Activated CD4-positive, alpha-beta T cell treated with anti-CD3 and anti-CD28 coated beads for 4 hours (primary cell): ENCODE data around the gene SYT7.
"Not testable (repeated sequence)": the region's sequence is repeated elsewhere in the genome, so short reads cannot be mapped to it uniquely, and the experiment has no call there.

Experiments
- DNase-seq, 2 donors: peaks; one replicate each; pipeline ENCODE4 v3.0.0-alpha.2; 2020

The SYT7 gene, protein sequence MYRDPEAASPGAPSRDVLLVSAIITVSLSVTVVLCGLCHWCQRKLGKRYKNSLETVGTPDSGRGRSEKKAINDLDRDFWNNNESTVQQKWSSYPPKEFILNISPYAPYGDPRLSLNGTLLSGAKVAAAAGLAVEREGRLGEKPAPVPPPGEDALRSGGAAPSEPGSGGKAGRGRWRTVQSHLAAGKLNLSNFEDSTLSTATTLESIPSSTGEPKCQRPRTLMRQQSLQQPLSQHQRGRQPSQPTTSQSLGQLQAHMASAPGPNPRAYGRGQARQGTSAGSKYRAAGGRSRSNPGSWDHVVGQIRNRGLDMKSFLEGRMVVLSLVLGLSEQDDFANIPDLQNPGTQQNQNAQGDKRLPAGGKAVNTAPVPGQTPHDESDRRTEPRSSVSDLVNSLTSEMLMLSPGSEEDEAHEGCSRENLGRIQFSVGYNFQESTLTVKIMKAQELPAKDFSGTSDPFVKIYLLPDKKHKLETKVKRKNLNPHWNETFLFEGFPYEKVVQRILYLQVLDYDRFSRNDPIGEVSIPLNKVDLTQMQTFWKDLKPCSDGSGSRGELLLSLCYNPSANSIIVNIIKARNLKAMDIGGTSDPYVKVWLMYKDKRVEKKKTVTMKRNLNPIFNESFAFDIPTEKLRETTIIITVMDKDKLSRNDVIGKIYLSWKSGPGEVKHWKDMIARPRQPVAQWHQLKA

GRCh38 chr11:61581030-61581928, at the start of gene SYT7:
TSS of gene SYT7 (minus strand) at chr11:61581076. CDS start at chr11:61580820, 256 bp downstream.
- DNase-seq = peak; percentile 90 to 96

DNA sequence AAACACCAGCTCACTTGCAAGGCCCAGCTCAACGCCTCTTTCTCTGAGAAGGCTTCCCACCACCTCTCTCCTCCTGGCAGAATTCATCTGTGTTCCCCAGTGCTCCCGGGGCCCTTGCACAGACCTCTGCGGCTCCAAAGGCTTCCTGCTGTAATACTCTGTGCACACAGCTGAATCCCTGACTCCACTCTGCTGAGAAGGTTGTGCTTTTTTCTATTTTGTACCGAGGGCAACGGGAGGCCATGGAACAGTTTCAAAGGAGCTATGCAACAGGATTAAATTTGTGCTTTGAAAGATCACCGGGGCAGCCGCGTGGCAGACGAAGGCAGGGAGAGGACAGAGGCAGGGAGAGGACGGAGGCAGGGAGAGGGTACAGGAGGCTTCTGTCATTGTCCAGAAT, 49.2 kb upstream of the SYT7 start:
- DNase-seq = no peak

GRCh38 chr11:61629082-61629833, 48.4 kb upstream of the SYT7 start:
- DNase-seq = no peak

DNA sequence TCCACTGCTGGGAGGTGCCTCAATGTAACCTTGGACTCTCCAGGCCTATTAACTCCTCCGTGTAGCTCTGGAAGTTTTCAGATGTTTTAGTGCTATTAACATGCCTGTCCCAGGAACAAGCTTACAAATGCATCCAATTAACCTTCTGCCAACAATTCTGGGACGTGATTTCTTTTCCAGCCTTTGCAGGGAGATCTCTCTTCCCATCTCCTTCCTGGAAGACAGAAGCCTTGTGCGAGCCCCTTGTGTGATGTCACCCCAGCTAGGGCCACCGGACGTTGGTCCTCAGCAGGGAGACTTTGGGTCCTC, 47.7 kb upstream of the SYT7 start:
- DNase-seq = no peak

DNA sequence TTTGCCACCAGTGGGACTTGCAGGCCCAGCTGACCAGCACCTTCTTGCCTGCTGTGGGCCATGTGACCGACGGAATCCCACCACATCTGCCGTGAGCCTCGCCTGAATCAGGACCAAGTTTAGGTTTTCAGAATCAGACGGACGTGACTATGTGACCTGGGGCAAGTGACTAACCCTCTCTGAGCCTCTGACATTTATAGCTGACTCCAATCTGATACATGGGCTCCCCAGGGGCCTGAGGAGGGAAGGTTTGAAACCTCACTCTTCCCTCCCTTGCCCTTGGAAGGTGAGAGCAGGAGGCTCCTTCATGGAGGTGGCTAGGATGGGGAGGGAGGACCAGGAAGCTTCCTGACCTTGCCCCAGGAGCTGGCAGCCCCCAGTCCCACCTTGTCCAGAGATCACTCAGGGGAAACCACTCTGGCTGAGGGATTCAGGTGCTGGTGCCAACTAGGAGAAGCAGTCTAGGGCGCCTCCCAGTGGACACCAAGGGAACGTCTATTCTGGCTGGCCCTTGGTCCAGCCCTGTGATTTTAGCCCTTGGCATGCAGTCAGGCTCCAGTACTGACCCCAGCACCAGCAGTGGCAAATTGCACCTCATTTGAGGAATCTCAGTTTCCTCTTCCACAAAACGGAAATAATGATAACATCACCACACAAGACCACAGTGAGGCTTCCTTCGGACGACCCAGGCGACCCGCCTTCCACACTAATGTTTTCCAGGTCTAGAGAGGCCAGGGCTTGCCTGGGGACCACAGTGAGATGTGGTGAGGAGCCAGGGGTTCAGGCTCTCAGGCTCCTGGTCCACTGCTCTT, 47.2 kb upstream of the SYT7 start:
- DNase-seq = peak; percentile 16 to 22

- DNase-seq = no peak
Measured at GRCh38 chr11:61626580-61627380, 45.9 kb upstream of the SYT7 start.

DNA sequence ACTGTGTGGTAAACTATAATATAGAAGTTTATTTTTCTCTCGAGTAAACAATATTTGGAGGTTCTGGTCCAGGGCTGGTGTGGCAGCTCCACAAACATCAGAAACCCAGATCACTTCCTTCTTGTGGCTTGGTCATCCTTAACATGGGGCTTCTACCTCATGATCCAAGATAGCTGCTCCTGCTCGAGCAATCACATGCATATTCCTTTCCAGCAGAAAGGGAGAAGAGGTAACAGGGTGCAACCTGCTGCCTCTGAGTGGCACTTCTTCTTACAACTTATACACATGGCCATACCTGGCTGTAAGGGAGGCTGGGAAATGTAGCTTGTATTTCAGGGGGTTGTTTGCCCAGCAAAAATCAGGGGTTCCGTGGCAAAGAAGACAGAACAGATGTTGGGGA, 44.6 kb upstream of the SYT7 start:
- DNase-seq = no peak

- DNase-seq = no peak
Measured at GRCh38 chr11:61621917-61622585, 41.2 kb upstream of the SYT7 start.

DNA sequence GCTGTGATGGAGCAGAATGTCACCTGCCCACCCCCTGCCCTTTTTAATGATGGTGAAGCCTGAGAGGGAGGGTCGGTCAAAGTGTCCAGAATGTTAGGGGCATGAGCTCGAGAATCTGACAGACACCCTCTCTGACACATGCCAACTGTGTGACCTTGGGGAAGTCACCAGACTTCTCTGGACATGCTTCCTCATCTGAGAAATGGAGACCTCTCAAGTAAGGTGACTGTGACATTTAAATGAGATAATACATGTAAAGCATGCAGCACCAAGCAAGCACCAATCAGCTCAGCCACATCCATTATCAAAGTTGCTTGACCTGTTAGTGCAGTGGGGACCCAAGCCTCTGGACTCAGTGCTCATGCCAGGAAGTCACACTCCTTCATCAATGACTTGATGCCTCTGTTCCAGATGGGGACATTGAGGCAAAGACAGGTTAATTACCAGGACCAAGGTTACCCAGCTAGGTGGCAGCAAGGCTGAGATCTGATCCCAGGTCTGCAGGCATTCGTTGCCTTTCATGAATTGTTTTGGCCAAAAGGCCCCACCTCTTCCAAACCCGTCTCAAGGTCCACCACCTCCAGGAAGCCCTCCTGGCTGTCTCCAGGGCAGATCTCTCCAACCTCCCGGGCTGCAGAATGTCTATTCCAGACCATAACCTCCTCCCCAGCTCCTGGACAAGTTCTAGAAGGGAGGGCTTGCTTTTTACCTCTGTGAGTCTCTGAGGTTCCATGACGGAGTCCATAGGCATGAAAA, 38.8 kb upstream of the SYT7 start:
- DNase-seq = no peak

- DNase-seq = no peak
Measured at GRCh38 chr11:61618978-61619377, 38.1 kb upstream of the SYT7 start.

GRCh38 chr11:61617515-61617914, 36.6 kb upstream of the SYT7 start:
- DNase-seq = no peak

- DNase-seq = no peak
Measured at GRCh38 chr11:61616434-61616833, 35.6 kb upstream of the SYT7 start.

- not testable (repeated sequence) for DNase-seq
Measured at GRCh38 chr11:61614782-61615181, 33.9 kb upstream of the SYT7 start.

GRCh38 chr11:61613870-61614269, 33.0 kb upstream of the SYT7 start:
- DNase-seq = no peak

- no peak for DNase-seq
Measured at GRCh38 chr11:61613051-61613450, 32.2 kb upstream of the SYT7 start.

DNA sequence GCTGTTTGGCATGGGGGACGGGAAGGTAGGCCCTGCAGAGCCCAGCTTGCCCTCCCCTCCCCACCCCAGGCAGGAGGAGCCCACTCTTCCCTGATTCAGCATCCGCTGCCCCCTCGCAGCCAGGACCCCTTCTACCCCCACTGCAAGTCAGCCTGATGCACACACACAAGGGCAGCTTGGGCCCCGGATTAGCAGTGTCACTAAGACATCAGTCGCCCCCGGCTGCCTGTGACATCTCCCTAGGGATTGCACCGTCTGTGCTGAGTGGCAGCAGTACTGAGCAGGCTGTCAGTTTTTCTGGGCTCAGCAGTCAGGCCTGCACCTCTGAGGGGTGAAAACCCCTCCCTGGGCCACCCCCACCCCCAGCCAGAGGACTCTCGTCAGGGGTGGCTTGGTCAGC, 30.4 kb upstream of the SYT7 start:
- DNase-seq = no peak

DNA sequence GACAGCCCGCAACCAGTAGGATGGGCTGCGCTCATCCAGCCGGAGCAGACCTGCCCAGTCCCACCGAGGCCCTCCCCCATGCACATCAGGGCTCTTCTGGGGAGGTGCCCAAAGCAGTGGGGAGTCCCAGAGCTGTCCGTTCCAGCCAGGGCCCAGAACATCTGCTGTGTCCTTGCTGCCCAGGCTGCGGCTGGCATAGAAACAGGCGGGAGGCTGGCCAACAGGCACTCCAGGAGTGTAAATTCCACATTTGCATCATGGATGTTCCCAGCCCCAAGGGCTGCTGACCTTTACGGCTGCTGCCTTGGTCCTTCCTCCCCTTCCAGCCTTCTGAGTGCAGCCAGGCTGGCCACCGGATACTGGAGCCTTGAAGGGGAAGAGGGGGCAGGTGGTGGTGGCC, 30.0 kb upstream of the SYT7 start:
- no peak for DNase-seq

- no peak for DNase-seq
Measured at GRCh38 chr11:61609980-61610366, 29.1 kb upstream of the SYT7 start.
